K562 (cell line): ENCODE results near the gene ARID3A.

Experiments used
- BACH1 ChIP-seq: fragments of 200-800 bp; sonication (Bioruptor generic); IDR thresholded peaks from 2 replicates; pipeline ENCODE4 v1.6.1; 2016; ENCODE audit warnings: missing genetic modification characterization, missing compliant biosample characterization
- KHSRP ChIP-seq: fragments of 450-650 bp; IDR thresholded peaks from 2 replicates; pipeline ENCODE4 v1.6.1; 2017
- PHF8 ChIP-seq: fragments of 200-600 bp; sonication (generic); IDR thresholded peaks from 2 replicates; pipeline ENCODE4 v1.6.1; 2012; ENCODE audit warnings: mixed run types, mild to moderate bottlenecking, inconsistent platforms, low read length, moderate library complexity, borderline replicate concordance
- SMARCC2 ChIP-seq: fragments of 450-650 bp; IDR thresholded peaks from 2 replicates; pipeline ENCODE4 v1.6.1; 2017; ENCODE audit warnings: antibody characterized with exemption, moderate library complexity, mild to moderate bottlenecking, low read depth
- ZNF785 ChIP-seq: fragments of 250-450 bp; sonication (Bioruptor Pico); IDR thresholded peaks from 2 replicates; pipeline ENCODE4 v1.4.0; 2020; ENCODE audit warnings: mild to moderate bottlenecking

DNA sequence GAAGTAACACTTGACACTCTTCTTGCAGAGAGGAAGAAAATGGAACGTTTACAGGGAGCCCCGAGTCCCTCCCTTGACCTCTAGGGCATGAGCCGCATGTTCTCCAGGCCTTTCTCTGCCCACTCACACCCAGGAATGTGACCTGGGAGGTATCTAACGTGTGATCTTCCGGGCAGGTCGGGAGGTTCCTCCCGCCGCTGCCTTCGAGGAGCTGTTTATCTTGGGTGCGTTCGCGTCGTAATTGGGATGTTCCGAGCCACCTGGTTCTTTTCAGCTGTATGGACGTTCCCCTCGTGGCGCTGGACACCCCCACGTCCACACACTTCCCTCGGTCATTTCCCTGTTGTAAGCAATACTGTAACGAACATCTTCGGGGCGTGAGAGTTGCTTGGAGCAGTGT, 13.6 kb downstream of the ARID3A start:
- TF ChIP-seq ZNF785 (no peak), PHF8 (no peak), BACH1 (tag) (no peak), SMARCC2 (no peak), KHSRP (no peak)
